HEK293 (cell line): ENCODE measurements around the gene LPO.

Source experiments
- CTCF ChIA-PET: fragments of 350-600 bp; formaldehyde crosslinking; extraction: SDS; loops from one replicate; lab custom pipeline; 2021; ENCODE audit warnings: antibody characterized with exemption; lab: Yijun Ruan, JAX
- POLR2A ChIA-PET: fragments of 300-600 bp; formaldehyde crosslinking; extraction: SDS; loops from one replicate; lab custom pipeline; 2020; ENCODE audit warnings: antibody characterized with exemption, inconsistent platforms; lab: Yijun Ruan, JAX
- H3K27ac ChIP-seq: fragments of 200-500 bp; sonication (Bioruptor generic); 2 replicates; pipeline ENCODE4 v1.5.1; 2014; ENCODE audit warnings: low read depth, low read length, control low read depth, inconsistent platforms; ENCODE audit errors: extremely low read depth
- H3K36me3 ChIP-seq, 2 experiments: fragments of 200-500 bp in 1 of 2; sonication (Bioruptor generic) in 1 of 2; 1 replicate in 1 of 2; 2 replicates in 1 of 2; pipeline ENCODE4 v1.5.1; 2014 to 2017; ENCODE audit warnings: inconsistent platforms in 2 of 2, low read length in 2 of 2; ENCODE audit not compliant: control insufficient read depth in 2 of 2, insufficient read depth in 1 of 2
- H3K4me1 ChIP-seq: fragments of 200-500 bp; sonication (Bioruptor generic); 2 replicates; pipeline ENCODE4 v1.5.1; 2014; ENCODE audit warnings: mild to moderate bottlenecking, low read length, inconsistent platforms; ENCODE audit not compliant: control insufficient read depth, insufficient read depth
- H3K4me3 ChIP-seq: 2 replicates; pipeline ENCODE4 v1.5.1; 2011; ENCODE audit warnings: low read depth, mild to moderate bottlenecking, control low read depth, low read length, moderate library complexity
- H3K9me3 ChIP-seq: fragments of 200-500 bp; sonication (Bioruptor generic); 2 replicates; pipeline ENCODE4 v1.5.1; 2014; ENCODE audit warnings: low read depth, low read length, inconsistent platforms; ENCODE audit not compliant: control insufficient read depth, insufficient read depth
- ATF2 ChIP-seq: fragments of 450-650 bp; formaldehyde crosslinking; IDR thresholded peaks from 2 replicates; pipeline ENCODE4 v1.5.1; 2016; ENCODE audit warnings: missing biosample characterization, missing genetic modification characterization, low read depth
- EGR2 ChIP-seq: fragments of 450-650 bp; formaldehyde crosslinking; IDR thresholded peaks from 2 replicates; pipeline ENCODE4 v1.5.1; 2016; ENCODE audit warnings: low read depth, missing biosample characterization, missing genetic modification characterization
- FEZF1 ChIP-seq: fragments of 450-650 bp; formaldehyde crosslinking; IDR thresholded peaks from 2 replicates; pipeline ENCODE4 v1.5.1; 2016; ENCODE audit warnings: missing biosample characterization, missing genetic modification characterization
- KLF10 ChIP-seq: fragments of 450-650 bp; IDR thresholded peaks from 2 replicates; pipeline ENCODE4 v1.5.1; 2018; ENCODE audit warnings: missing biosample characterization, mild to moderate bottlenecking, missing genetic modification characterization
- PRDM10 ChIP-seq: fragments of 450-650 bp; formaldehyde crosslinking; IDR thresholded peaks from 2 replicates; pipeline ENCODE4 v1.5.1; 2016; ENCODE audit warnings: missing biosample characterization, missing genetic modification characterization
- SALL2 ChIP-seq: fragments of 450-650 bp; formaldehyde crosslinking; IDR thresholded peaks from 2 replicates; pipeline ENCODE4 v1.5.0; 2017; ENCODE audit warnings: missing biosample characterization, mild to moderate bottlenecking, missing genetic modification characterization, borderline replicate concordance
- SCRT2 ChIP-seq: fragments of 450-650 bp; formaldehyde crosslinking; IDR thresholded peaks from 2 replicates; pipeline ENCODE4 v1.5.1; 2016; ENCODE audit warnings: missing biosample characterization, missing genetic modification characterization
- SP3 ChIP-seq: fragments of 450-650 bp; formaldehyde crosslinking; IDR thresholded peaks from 2 replicates; pipeline ENCODE4 v1.5.1; 2016; ENCODE audit warnings: missing biosample characterization, missing genetic modification characterization
- ZBTB1 ChIP-seq: fragments of 450-650 bp; formaldehyde crosslinking; IDR thresholded peaks from 2 replicates; pipeline ENCODE4 v1.5.1; 2016; ENCODE audit warnings: missing biosample characterization, missing genetic modification characterization
- ZBTB17 ChIP-seq: fragments of 450-650 bp; formaldehyde crosslinking; IDR thresholded peaks from 2 replicates; pipeline ENCODE4 v1.5.1; 2016; ENCODE audit warnings: missing biosample characterization, missing genetic modification characterization
- ZFHX2 ChIP-seq: fragments of 450-650 bp; formaldehyde crosslinking; conservative IDR thresholded peaks from 2 replicates; pipeline ENCODE4 v1.5.1; 2016; ENCODE audit warnings: missing biosample characterization, missing genetic modification characterization
- ZFP69B ChIP-seq: fragments of 450-650 bp; formaldehyde crosslinking; IDR thresholded peaks from 2 replicates; pipeline ENCODE4 v1.5.1; 2016; ENCODE audit warnings: missing biosample characterization, missing genetic modification characterization
- ZNF202 ChIP-seq: fragments of 450-650 bp; formaldehyde crosslinking; IDR thresholded peaks from 2 replicates; pipeline ENCODE4 v1.5.1; 2016; ENCODE audit warnings: missing biosample characterization, missing genetic modification characterization, borderline replicate concordance
- ZNF274 ChIP-seq, 2 experiments: fragments of 200-500 bp in 1 of 2; fragments of 450-650 bp in 1 of 2; sonication (Bioruptor generic) in 1 of 2; formaldehyde crosslinking in 1 of 2; IDR thresholded peaks; 2 replicates each; pipeline versions ENCODE4 v1.5.1 to v1.6.1; 2014 to 2016; ENCODE audit warnings: borderline replicate concordance in 1 of 2, inconsistent platforms in 1 of 2, low read length in 1 of 2, missing biosample characterization in 1 of 2, missing genetic modification characterization in 1 of 2
- ZNF292 ChIP-seq: fragments of 450-650 bp; formaldehyde crosslinking; IDR thresholded peaks from 2 replicates; pipeline ENCODE4 v1.5.1; 2016; ENCODE audit warnings: low read depth, missing biosample characterization, missing genetic modification characterization, borderline replicate concordance
- ZNF341 ChIP-seq: fragments of 450-650 bp; formaldehyde crosslinking; IDR thresholded peaks from 2 replicates; pipeline ENCODE4; 2016; ENCODE audit warnings: low read depth, missing biosample characterization, missing genetic modification characterization
- ZNF391 ChIP-seq: fragments of 450-650 bp; formaldehyde crosslinking; IDR thresholded peaks from 2 replicates; pipeline ENCODE4 v1.5.1; 2016; ENCODE audit warnings: low read depth, missing biosample characterization, missing genetic modification characterization, borderline replicate concordance
- ZNF449 ChIP-seq: fragments of 450-650 bp; formaldehyde crosslinking; IDR thresholded peaks from 2 replicates; pipeline ENCODE4 v1.5.1; 2017; ENCODE audit warnings: missing biosample characterization, mild to moderate bottlenecking, missing genetic modification characterization, moderate library complexity
- ZNF555 ChIP-seq: fragments of 450-650 bp; formaldehyde crosslinking; conservative IDR thresholded peaks from 2 replicates; pipeline ENCODE4 v1.5.1; 2017; ENCODE audit warnings: missing biosample characterization, mild to moderate bottlenecking, missing genetic modification characterization, inconsistent platforms

Gene LPO

GRCh38 chr17:58238147-58238634, at the start of gene LPO:
Gene LPO (plus strand): TSS chr17:58238584. CDS start chr17:58242980, 4,396 bp downstream.
- POLR2A ChIA-PET = no interaction called here
- CTCF ChIA-PET = interaction anchor here (0.9 to 4.4 kb wide), 6 partner anchors 8 to 60 kb away, joined by 3 to 32 read pairs (median 4); no protein-coding TSS in a partner anchor
- Histone ChIP-seq H3K36me3 (no peaks in the 10 kb centered on the region), H3K4me1 (no peaks in the 10 kb centered on the region; the same call in 1 of the 2 replicates), H3K4me3 (no peak within 1 kb of the TSS), H3K27ac (no peak within 1 kb of the TSS), H3K9me3 (no peaks in the 10 kb centered on the region)
- TF ChIP-seq ZNF292 (tag by site-specific recombination) (no peak), ZNF555 (no peak), SALL2 (no peak)

GRCh38 chr17:58189436-58190146, 48.8 kb upstream of the LPO start:
- TF ChIP-seq SCRT2 (tag by site-specific recombination) = no peak
- TF ChIP-seq PRDM10 (tag by site-specific recombination) = peak; percentile 83
- no peak for TF ChIP-seq FEZF1 (tag by site-specific recombination)
- no peak for TF ChIP-seq KLF10 (tag by site-specific recombination)
- no peak for TF ChIP-seq ZNF449 (tag by site-specific recombination)
- no peak for TF ChIP-seq ZNF391 (tag by site-specific recombination)
- TF ChIP-seq ZBTB1 (tag by site-specific recombination) = no peak
- ChIA-PET POLR2A (no interaction called here), CTCF (interaction anchor here (0.6 to 3.2 kb wide), 2 partner anchors 11 to 117 kb away, joined by 3 to 24 read pairs; no protein-coding TSS in a partner anchor)
- Histone ChIP-seq H3K9me3 (no peaks in the 10 kb centered on the region), H3K36me3 (no peaks in the 10 kb centered on the region), H3K4me1 (no peaks in the 10 kb centered on the region), H3K27ac (no peak overlapping the region), H3K4me3 (no peak overlapping the region)

GRCh38 chr17:58191241-58191896, 47.0 kb upstream of the LPO start:
- CTCF ChIA-PET = interaction anchor here (3.2 kb wide), 1 partner anchor 9 kb away, joined by 24 read pairs; no protein-coding TSS in a partner anchor
- TF ChIP-seq ZNF202 (tag by site-specific recombination) = no peak
- peak; percentile 56; the same call in 1 of the 2 replicates for TF ChIP-seq ZFP69B
- TF ChIP-seq ZFHX2 (tag by site-specific recombination) = peak; percentile 57; the same call in 1 of the 2 replicates
- TF ChIP-seq ZNF449 (tag by site-specific recombination) = peak; percentile 88
- peak; percentile 68; the same call in 1 of the 2 replicates for TF ChIP-seq ZNF341 (tag by site-specific recombination)
- TF ChIP-seq ZBTB17 (tag by site-specific recombination) = 0 out of 2 replicates have a peak, but pooled peaks have one; percentile 46
- no peak for TF ChIP-seq ATF2 (tag by site-specific recombination)
- TF ChIP-seq SP3 (tag by site-specific recombination) = peak; percentile 37
- peak; percentile 26; the same call in 1 of the 2 replicates for TF ChIP-seq EGR2 (tag by site-specific recombination)
- TF ChIP-seq ZNF274 (IDR thresholded peaks at IDR 0.05; ENCODE audit: low read length) = no peak
- no peak for TF ChIP-seq ZNF274 (tag by site-specific recombination; IDR thresholded peaks at IDR 0.05; ENCODE audit: borderline replicate concordance)

More at GRCh38 chr17:58191241-58191896, 47.0 kb upstream of the LPO start:
- Histone ChIP-seq H3K4me1 (no peaks in the 10 kb centered on the region), H3K9me3 (no peaks in the 10 kb centered on the region), H3K27ac (no peak overlapping the region), H3K36me3 (no peaks in the 10 kb centered on the region), H3K4me3 (no peak overlapping the region)
- POLR2A ChIA-PET = no interaction called here
